AG04450 (cell line): ENCODE results near the gene GTPBP3. TPM values are rescaled to one million over a fixed set of nuclear protein-coding genes. Genes with fewer than 3 reads are reported as not detected.

Experiments
- CTCF ChIA-PET: fragments of 300-600, 350-600 bp; formaldehyde crosslinking; extraction: SDS; loops from one replicate; lab custom pipeline; 2022; ENCODE audit warnings: antibody characterized with exemption, inconsistent platforms; lab: Charles Lee
- POLR2A ChIA-PET: fragments of 350-600 bp; formaldehyde crosslinking; extraction: SDS; loops from one replicate; lab custom pipeline; 2021; ENCODE audit warnings: antibody characterized with exemption, inconsistent platforms; lab: Yijun Ruan, JAX
- DNase-seq: peaks from one replicate; pipeline ENCODE4 v3.0.0-alpha.2; 2011; ENCODE audit warnings: low read depth, low spot score
- H3K27ac ChIP-seq: one replicate; pipeline ENCODE4 v1.5.1; 2012; ENCODE audit warnings: low read depth, low read length, control low read depth
- H3K27me3 ChIP-seq: one replicate; pipeline ENCODE4 v1.6.0; 2012; ENCODE audit warnings: low read length; ENCODE audit not compliant: control insufficient read depth, insufficient read depth
- H3K4me3 ChIP-seq: 2 replicates; pipeline ENCODE4 v1.5.1; 2011; ENCODE audit warnings: mild to moderate bottlenecking, low read depth, low read length, control low read depth
- H3K9me3 ChIP-seq: 2 replicates; pipeline ENCODE4 v1.5.1; 2012; ENCODE audit warnings: low read length; ENCODE audit not compliant: control insufficient read depth, insufficient read depth
- CTCF ChIP-seq: IDR thresholded peaks from 2 replicates; pipeline ENCODE4 v1.5.1; 2011; ENCODE audit warnings: low read depth, low read length, control low read depth, inconsistent platforms
- polyA plus RNA-seq: library from polyadenylated mRNA; depleted of rRNA; stranded (reverse); fragments of >200 nt; gene quantifications from 2 replicates; pipeline ENCODE4 v1.2.3, GENCODE V29; 2011

Gene GTPBP3
- polyA plus RNA-seq, 1 experiment: 4.7 TPM

GRCh38 chr19:17341845-17342244 is 4.5 kb downstream of the GTPBP3 start:
- Histone ChIP-seq H3K27ac (no peak overlapping the region), H3K27me3 (no peaks in the 10 kb centered on the region), H3K4me3 (no peak overlapping the region), H3K9me3 (no peaks in the 10 kb centered on the region)
- ChIA-PET POLR2A (no interaction called here), CTCF (no interaction called here)
- no peak for TF ChIP-seq CTCF
- DNase-seq: no peak

- CTCF ChIA-PET: interaction anchor here (0.7 to 5.6 kb wide), 8 partner anchors 11 to 513 kb away, joined by 3 to 87 read pairs (median 4); partner anchors contain the start of genes DDA1 and RPL18A
- POLR2A ChIA-PET: no interaction called here
Observed at GRCh38 chr19:17346109-17346671, 8.8 kb downstream of the GTPBP3 start.

GRCh38 chr19:17347361-17347760 is 10.0 kb downstream of the GTPBP3 start:
- no peak for TF ChIP-seq CTCF
- no peaks in the 10 kb centered on the region; the same call in 1 of the 2 replicates for H3K9me3 ChIP-seq
- CTCF ChIA-PET: interaction anchor here (1.0 to 5.6 kb wide), 5 partner anchors 12 to 119 kb away, joined by 3 to 87 read pairs (median 3); partner anchors contain the start of gene MVB12A
- H3K27me3 ChIP-seq: peaks cover 8% of the 10 kb centered on the region
- no peak overlapping the region for H3K4me3 ChIP-seq
- peak overlapping the region; percentile 2 for H3K27ac ChIP-seq
- no peak for DNase-seq
- POLR2A ChIA-PET: no interaction called here

More at GRCh38 chr19:17346109-17346671, 8.8 kb downstream of the GTPBP3 start:
- DNase-seq: no peak
- Histone ChIP-seq H3K27me3 (peaks cover 3% of the 10 kb centered on the region), H3K9me3 (no peaks in the 10 kb centered on the region), H3K4me3 (no peak overlapping the region), H3K27ac (no peak overlapping the region)
- TF ChIP-seq CTCF: peak; percentile 89

- ChIA-PET POLR2A (no interaction called here), CTCF (interaction anchor here (1.0 to 5.6 kb wide), 4 partner anchors 11 to 119 kb away, joined by 3 to 87 read pairs (median 4); no protein-coding TSS in a partner anchor)
- Histone ChIP-seq H3K9me3 (no peaks in the 10 kb centered on the region; the same call in 1 of the 2 replicates), H3K27ac (no peak overlapping the region), H3K4me3 (no peak overlapping the region), H3K27me3 (peaks cover 8% of the 10 kb centered on the region)
- DNase-seq: no peak
- TF ChIP-seq CTCF: no peak
Observed at GRCh38 chr19:17347877-17348276, 10.5 kb downstream of the GTPBP3 start.

GRCh38 chr19:17348700-17349099 is 11.3 kb downstream of the GTPBP3 start:
- ChIA-PET CTCF (interaction anchor here (5.6 kb wide), 1 partner anchor 39 kb away, joined by 87 read pairs; no protein-coding TSS in a partner anchor), POLR2A (no interaction called here)
- no peak for DNase-seq
- Histone ChIP-seq H3K27ac (no peak overlapping the region), H3K27me3 (peaks cover 8% of the 10 kb centered on the region), H3K4me3 (peak overlapping the region; percentile 22; the same call in 1 of the 2 replicates), H3K9me3 (no peaks in the 10 kb centered on the region; the same call in 1 of the 2 replicates)
- no peak for TF ChIP-seq CTCF
